Nucleus accumbens (tissue), 56 donors: Measurements from ENCODE around the gene CDCA5.

Experiments
- DNase-seq, 56 donors: peaks; one replicate each; lab custom pipeline; 2025; lab: John Stamatoyannopoulos, UW

Gene CDCA5

GRCh38 chr11:65108469-65109123 lies 24.8 kb upstream of the CDCA5 start:
- no peak for DNase-seq

GRCh38 chr11:65107751-65108468 lies 24.1 kb upstream of the CDCA5 start:
- no peak for DNase-seq

GRCh38 chr11:65107078-65107477 lies 23.2 kb upstream of the CDCA5 start:
- no peak for DNase-seq

- peak in 3 of 56 donors; percentile 1 to 17 (median 11) for DNase-seq
Observed at GRCh38 chr11:65104628-65105027, 20.8 kb upstream of the CDCA5 start.

GRCh38 chr11:65103476-65103875 lies 19.6 kb upstream of the CDCA5 start:
- DNase-seq: no peak

- peak in 31 of 56 donors; percentile 9 to 68 (median 36) for DNase-seq
Observed at GRCh38 chr11:65102142-65103095, 18.6 kb upstream of the CDCA5 start.

- DNase-seq: no peak
Observed at GRCh38 chr11:65100674-65101350, 17.0 kb upstream of the CDCA5 start.

GRCh38 chr11:65096926-65097325 lies 13.1 kb upstream of the CDCA5 start:
- DNase-seq: peak in 1 of 56 donors; percentile 51

- DNase-seq: peak in 55 of 56 donors; percentile 54 to 92 (median 79)
Observed at GRCh38 chr11:65095974-65096806, 12.3 kb upstream of the CDCA5 start, which contains the start of gene VPS51. Gene VPS51, plus strand, starts transcription at chr11:65096214. Its CDS starts 37 bp downstream, at chr11:65096251.

GRCh38 chr11:65095427-65095826 lies 11.6 kb upstream of the CDCA5 start:
- DNase-seq: no peak

- peak in 34 of 56 donors; percentile 5 to 73 (median 36) for DNase-seq
Observed at GRCh38 chr11:65090628-65091027, 6.8 kb upstream of the CDCA5 start.

GRCh38 chr11:65089621-65090020 lies 5.8 kb upstream of the CDCA5 start:
- no peak for DNase-seq

GRCh38 chr11:65087827-65088226 lies 4.0 kb upstream of the CDCA5 start:
- DNase-seq: no peak

GRCh38 chr11:65087216-65087615 lies 3.4 kb upstream of the CDCA5 start:
- DNase-seq: no peak

GRCh38 chr11:65086809-65087208 lies 3.0 kb upstream of the CDCA5 start:
- no peak for DNase-seq

- DNase-seq: no peak
Observed at GRCh38 chr11:65085446-65085845, 1.6 kb upstream of the CDCA5 start.

GRCh38 chr11:65084598-65085375 lies 947 bp upstream of the CDCA5 start:
- no peak for DNase-seq

GRCh38 chr11:65083134-65083833 lies 556 bp downstream of the CDCA5 start:
- no peak for DNase-seq
